ENCODE results near the gene TTR. TPM values are rescaled to one million over a fixed set of nuclear protein-coding genes. Genes with fewer than 3 reads are reported as not detected.

Gene TTR
- total RNA-seq, 1 donor from 2014 or later = not detected

DNA sequence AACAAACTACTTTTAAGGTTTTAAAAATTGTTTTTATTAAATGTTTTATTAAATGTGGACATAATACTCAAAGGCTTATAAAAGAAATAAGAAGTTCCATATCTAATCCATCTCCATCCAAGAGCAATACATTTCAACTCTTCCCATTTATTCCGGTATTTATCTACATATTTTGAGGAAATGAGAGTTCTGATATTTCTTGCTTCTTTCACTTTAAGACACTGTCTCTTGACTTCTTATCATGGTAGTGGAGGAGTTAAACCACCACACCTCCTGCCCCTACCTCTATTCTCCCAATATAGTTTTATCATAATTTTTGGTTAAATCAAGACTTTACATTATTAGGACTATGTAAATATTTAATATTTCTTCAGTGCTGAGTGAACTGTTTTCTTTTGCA is 40.7 kb downstream of the TTR start:
- H3K27me3 ChIP-seq (ENCODE audit: low read depth) = no peaks in the 10 kb centered on the region
- DNase-seq = no peak
- intact Hi-C loops (cut with micrococcal nuclease) = no loop called here
- TF ChIP-seq, protein P1, sequence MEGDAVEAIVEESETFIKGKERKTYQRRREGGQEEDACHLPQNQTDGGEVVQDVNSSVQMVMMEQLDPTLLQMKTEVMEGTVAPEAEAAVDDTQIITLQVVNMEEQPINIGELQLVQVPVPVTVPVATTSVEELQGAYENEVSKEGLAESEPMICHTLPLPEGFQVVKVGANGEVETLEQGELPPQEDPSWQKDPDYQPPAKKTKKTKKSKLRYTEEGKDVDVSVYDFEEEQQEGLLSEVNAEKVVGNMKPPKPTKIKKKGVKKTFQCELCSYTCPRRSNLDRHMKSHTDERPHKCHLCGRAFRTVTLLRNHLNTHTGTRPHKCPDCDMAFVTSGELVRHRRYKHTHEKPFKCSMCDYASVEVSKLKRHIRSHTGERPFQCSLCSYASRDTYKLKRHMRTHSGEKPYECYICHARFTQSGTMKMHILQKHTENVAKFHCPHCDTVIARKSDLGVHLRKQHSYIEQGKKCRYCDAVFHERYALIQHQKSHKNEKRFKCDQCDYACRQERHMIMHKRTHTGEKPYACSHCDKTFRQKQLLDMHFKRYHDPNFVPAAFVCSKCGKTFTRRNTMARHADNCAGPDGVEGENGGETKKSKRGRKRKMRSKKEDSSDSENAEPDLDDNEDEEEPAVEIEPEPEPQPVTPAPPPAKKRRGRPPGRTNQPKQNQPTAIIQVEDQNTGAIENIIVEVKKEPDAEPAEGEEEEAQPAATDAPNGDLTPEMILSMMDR (IDR thresholded peaks at IDR 0.05; ENCODE audit: borderline replicate concordance) = no peak
- H3K4me3 ChIP-seq = no peak overlapping the region
- H3K9me3 ChIP-seq (replicated peaks) = peaks cover 3% of the 10 kb centered on the region
- H3K36me3 ChIP-seq = peaks cover 4% of the 10 kb centered on the region
- no peak overlapping the region for H3K27ac ChIP-seq (replicated peaks)
- H3K4me1 ChIP-seq = no peaks in the 10 kb centered on the region

DNA sequence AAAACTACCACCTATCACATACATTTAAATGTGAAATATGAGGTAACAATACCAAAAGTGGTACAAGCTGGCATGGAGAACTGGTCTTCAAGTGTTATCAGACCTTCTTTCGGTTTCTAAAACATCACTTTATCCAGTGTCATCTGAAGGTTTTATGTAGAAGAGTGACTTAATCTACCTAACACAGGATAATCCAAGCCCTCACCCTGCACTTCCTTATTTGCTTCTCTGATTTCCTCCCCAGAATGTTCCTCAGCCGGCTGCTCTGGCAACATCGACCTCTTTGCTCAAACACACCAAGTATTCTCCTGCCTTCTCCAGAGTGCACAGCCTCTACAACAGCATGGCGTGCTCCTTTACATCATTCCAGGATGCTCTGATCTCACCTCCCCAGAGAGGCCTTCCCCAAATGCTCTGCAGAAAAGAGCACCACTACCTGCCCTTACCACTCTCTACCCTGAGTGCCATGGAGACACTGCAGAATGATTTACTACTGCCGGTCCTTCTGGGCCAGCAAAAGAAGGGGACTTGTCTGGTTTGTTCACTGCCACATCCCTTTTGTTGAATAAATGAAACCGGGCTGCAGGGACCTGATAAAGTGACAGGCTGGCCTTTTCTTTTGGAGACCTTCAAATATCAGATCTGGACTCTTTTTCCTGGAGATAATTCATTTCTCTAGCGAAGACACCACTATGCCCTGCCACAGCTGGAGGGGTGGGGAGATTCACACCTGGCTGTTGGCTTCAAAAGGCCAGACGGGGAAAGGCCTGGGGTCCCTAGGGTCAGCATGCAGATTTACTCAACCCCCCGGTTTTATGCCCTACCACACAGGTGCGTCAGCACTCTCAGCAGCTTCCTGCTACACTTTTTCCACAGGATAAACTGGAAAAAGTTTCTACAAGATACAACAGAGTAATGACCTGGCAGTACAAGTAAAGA is 42.0 kb downstream of the TTR start:
- no peak overlapping the region for H3K4me3 ChIP-seq
- no peaks in the 10 kb centered on the region for H3K27me3 ChIP-seq (ENCODE audit: low read depth)
- H3K36me3 ChIP-seq = peaks cover 4% of the 10 kb centered on the region
- no peaks in the 10 kb centered on the region for H3K4me1 ChIP-seq
- intact Hi-C loops (cut with micrococcal nuclease) = no loop called here
- TF ChIP-seq, protein P1 (IDR thresholded peaks at IDR 0.05; ENCODE audit: borderline replicate concordance) = no peak
- peaks cover 3% of the 10 kb centered on the region for H3K9me3 ChIP-seq (replicated peaks)
- DNase-seq = no peak
- no peak overlapping the region for H3K27ac ChIP-seq (replicated peaks)

DNA sequence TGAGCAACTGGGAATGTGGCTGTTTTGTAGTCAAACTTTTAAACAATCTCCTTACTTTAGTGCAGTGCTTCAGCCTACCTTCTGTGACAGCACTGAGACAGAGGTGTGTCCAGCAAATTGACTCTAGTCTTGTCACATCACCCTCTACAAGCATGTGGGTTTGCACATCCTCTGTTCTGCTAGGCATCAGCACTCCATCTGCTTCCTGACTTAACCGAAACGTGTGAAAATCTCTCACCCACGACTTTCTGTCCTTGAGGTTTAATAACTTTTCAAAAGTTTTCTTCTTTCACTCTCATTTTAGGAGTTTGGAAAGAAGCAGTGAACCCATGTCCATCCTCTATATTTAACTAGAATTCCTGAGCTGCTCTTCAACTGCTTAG is 42.6 kb downstream of the TTR start:
- intact Hi-C loops (cut with micrococcal nuclease) = no loop called here
- TF ChIP-seq, protein P1 (IDR thresholded peaks at IDR 0.05; ENCODE audit: borderline replicate concordance) = no peak
- H3K27me3 ChIP-seq (ENCODE audit: low read depth) = no peaks in the 10 kb centered on the region
- no peaks in the 10 kb centered on the region for H3K4me1 ChIP-seq
- no peak for DNase-seq
- peaks cover 3% of the 10 kb centered on the region for H3K9me3 ChIP-seq (replicated peaks)
- H3K36me3 ChIP-seq = peaks cover 4% of the 10 kb centered on the region
- no peak overlapping the region for H3K27ac ChIP-seq (replicated peaks)
- no peak overlapping the region for H3K4me3 ChIP-seq

DNA sequence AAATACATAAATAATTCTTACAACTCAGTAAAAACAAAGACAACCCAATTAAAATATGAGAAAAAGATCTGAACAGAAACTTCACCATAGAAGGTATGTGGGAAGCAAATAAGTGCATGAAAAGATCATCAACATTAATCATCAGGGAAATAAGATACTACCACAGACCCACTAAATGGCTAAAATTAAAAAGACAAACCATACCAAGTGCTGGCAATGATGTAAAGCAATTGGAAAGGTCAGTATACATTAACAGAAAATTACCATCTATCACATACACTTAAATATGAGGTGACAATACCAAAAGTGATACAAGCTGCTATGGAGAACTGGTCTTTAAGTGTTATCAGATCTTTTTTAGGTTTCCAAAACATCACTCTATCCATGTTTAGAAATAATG is 44.7 kb downstream of the TTR start:
- intact Hi-C loops (cut with micrococcal nuclease) = no loop called here
- Histone ChIP-seq H3K9me3 (replicated peaks) (peaks cover 3% of the 10 kb centered on the region), H3K27me3 (ENCODE audit: low read depth) (no peaks in the 10 kb centered on the region), H3K4me3 (no peak overlapping the region), H3K27ac (replicated peaks) (no peak overlapping the region), H3K4me1 (no peaks in the 10 kb centered on the region), H3K36me3 (peaks cover 4% of the 10 kb centered on the region)
- TF ChIP-seq, protein P1 (IDR thresholded peaks at IDR 0.05; ENCODE audit: borderline replicate concordance) = no peak
- DNase-seq = no peak

DNA sequence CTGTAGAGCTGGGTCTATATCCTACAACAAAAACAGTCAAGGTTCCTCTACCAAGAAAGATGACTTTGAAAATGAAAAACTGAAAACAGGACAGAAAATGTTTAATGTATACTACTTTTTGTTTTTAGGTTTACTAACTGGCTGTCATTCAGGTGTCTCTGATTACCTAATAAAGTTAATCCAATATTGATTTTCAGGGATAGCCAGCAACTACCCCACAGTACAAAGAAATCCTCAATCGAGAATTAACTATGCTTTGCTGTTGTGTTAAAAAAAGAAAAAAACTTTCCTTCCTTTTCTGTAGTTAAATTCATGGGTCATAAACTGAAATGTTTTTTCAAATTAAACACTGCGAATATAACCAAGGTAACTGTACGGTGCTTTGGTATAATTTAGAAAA is 45.8 kb downstream of the TTR start:
- peaks cover 3% of the 10 kb centered on the region for H3K9me3 ChIP-seq (replicated peaks)
- no peaks in the 10 kb centered on the region for H3K27me3 ChIP-seq (ENCODE audit: low read depth)
- no peak for DNase-seq
- no peaks in the 10 kb centered on the region for H3K4me1 ChIP-seq
- intact Hi-C loops (cut with micrococcal nuclease) = no loop called here
- H3K27ac ChIP-seq (replicated peaks) = no peak overlapping the region
- H3K36me3 ChIP-seq = peaks cover 4% of the 10 kb centered on the region
- H3K4me3 ChIP-seq = no peak overlapping the region
- TF ChIP-seq, protein P1 (IDR thresholded peaks at IDR 0.05; ENCODE audit: borderline replicate concordance) = no peak

Measured in left ventricle myocardium inferior (tissue), 1 donor.